ENCODE data around the gene NFYB.
A peak's percentile ranks its signal among the peaks of the same experiment; 100 is the strongest.

Gene NFYB

DNA sequence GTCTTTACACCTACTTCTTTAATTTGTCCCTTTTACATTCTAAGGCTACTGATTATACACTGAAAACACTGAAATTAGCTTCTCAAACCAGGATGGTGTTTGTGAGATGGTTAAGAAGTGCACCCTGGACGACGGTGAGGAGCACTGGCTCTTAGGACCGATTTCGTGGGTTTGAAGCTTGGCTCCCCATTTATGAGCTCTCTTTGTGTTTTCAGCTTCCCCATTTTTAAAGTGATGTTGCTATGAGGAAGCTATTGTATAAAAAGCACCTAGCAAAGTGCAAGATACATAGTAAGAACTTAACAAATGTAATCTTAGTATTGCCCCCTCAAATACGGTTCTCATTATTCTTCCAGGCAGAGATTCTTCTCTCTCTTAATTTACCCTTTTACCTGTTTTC, 4.7 kb downstream of the NFYB start:
- peaks cover 21% of the 10 kb centered on the region for H3K4me1 Mint-ChIP-seq
- peaks cover 30% of the 10 kb centered on the region for H3K36me3 Mint-ChIP-seq (ENCODE audit: low read depth)
- TF ChIP-seq CTCF (IDR thresholded peaks at IDR 0.05), result no peak
- H3K27me3 Mint-ChIP-seq (ENCODE audit: low read depth, poor library complexity), result no peaks in the 10 kb centered on the region
- no peaks in the 10 kb centered on the region for H3K9me3 Mint-ChIP-seq
- H3K4me3 Mint-ChIP-seq, result no peak overlapping the region
- no peak for DNase-seq
- no peak overlapping the region for H3K27ac Mint-ChIP-seq

DNA sequence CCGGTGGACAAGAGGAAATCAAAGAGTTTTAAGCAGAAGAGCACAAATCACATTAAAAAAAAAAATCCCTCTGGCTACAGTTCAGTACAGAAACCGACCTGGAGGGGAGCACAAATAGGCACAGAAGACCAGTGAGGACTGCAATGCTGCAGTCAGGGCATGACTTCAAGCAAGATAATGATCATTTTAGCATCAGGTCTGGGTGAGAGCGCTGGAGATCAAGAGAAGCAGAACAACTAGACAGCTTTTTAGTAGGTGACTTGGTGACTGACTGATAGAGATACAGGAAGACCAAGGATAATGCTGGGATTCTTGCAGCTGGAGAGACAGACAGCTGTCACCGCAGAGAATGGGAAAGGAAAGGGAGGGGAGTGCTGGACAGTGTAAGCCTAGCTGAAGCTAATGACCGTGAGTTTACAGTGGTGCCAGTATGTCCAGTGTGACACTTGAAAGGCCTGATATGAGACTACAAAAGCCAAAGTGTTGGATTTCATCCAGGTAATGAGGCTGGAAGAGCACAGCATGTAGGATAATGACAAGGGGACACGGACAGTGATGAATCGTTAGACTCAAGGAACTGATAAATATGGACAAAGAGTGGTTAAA, 5.6 kb downstream of the NFYB start:
- H3K36me3 Mint-ChIP-seq (ENCODE audit: low read depth), result peaks cover 38% of the 10 kb centered on the region
- H3K9me3 Mint-ChIP-seq, result no peaks in the 10 kb centered on the region
- H3K4me3 Mint-ChIP-seq, result no peak overlapping the region

GRCh38 chr12:104131609-104132008, 6.4 kb downstream of the NFYB start:
- no peak overlapping the region for H3K27ac Mint-ChIP-seq
- no peaks in the 10 kb centered on the region for H3K27me3 Mint-ChIP-seq (ENCODE audit: low read depth, poor library complexity)
- H3K4me3 Mint-ChIP-seq, result no peak overlapping the region
- TF ChIP-seq CTCF (IDR thresholded peaks at IDR 0.05), result no peak
- H3K4me1 Mint-ChIP-seq, result peaks cover 21% of the 10 kb centered on the region
- H3K9me3 Mint-ChIP-seq, result no peaks in the 10 kb centered on the region
- H3K36me3 Mint-ChIP-seq (ENCODE audit: low read depth), result peaks cover 44% of the 10 kb centered on the region
- DNase-seq, result no peak

More for the DNA sequence above, 5.6 kb downstream of the NFYB start:
- H3K27ac Mint-ChIP-seq, result peak overlapping the region; percentile 4
- H3K27me3 Mint-ChIP-seq (ENCODE audit: low read depth, poor library complexity), result no peaks in the 10 kb centered on the region
- no peak for DNase-seq
- no peak for TF ChIP-seq CTCF (IDR thresholded peaks at IDR 0.05)
- H3K4me1 Mint-ChIP-seq, result peaks cover 21% of the 10 kb centered on the region

DNA sequence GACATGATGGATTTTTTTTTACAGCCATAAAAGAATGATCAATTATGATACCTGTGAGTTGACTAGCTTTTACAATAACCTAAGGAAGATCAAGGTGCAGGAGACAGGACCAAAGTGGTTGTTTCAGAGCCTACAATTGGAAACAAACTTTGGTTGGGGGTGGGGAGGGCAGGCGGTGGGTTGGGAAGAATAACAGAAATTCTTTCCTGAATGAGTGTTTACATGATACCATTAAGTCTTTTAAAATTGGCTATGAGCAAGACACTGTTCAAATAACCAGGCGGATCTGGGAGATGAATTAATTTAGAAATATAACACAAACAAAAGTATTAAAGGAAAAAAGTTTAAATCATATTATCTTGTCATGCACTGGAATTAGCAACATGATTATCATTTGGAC, 7.2 kb downstream of the NFYB start:
- peaks cover 52% of the 10 kb centered on the region for H3K36me3 Mint-ChIP-seq (ENCODE audit: low read depth)
- H3K4me1 Mint-ChIP-seq, result peaks cover 21% of the 10 kb centered on the region
- no peak for TF ChIP-seq CTCF (IDR thresholded peaks at IDR 0.05)
- H3K27me3 Mint-ChIP-seq (ENCODE audit: low read depth, poor library complexity), result no peaks in the 10 kb centered on the region
- no peak overlapping the region for H3K27ac Mint-ChIP-seq
- no peaks in the 10 kb centered on the region for H3K9me3 Mint-ChIP-seq
- DNase-seq, result no peak
- H3K4me3 Mint-ChIP-seq, result no peak overlapping the region

DNA sequence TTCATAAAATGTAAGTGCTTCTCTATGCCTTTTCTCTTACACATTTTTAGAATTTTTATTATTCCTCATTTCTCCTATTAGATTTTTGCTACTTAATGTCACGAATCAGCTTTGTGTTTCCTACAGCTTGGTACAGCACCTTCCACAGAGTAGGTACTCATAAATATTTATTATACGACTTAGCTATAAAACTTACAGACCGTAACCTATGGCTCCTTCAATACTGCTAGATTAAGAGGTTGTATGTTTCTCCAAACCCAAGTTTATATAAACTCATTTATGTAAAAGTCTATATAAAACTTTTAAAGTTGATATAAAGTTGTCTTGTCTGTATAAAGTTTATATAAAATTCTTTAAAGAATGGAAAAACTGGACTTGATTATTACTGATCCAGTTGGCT, 11.5 kb downstream of the NFYB start:
- Mint-ChIP-seq H3K4me1 (peaks cover 11% of the 10 kb centered on the region), H3K9me3 (no peaks in the 10 kb centered on the region), H3K4me3 (no peak overlapping the region), H3K27me3 (ENCODE audit: low read depth, poor library complexity) (no peaks in the 10 kb centered on the region), H3K27ac (no peak overlapping the region), H3K36me3 (ENCODE audit: low read depth) (peaks cover 70% of the 10 kb centered on the region)
- no peak for DNase-seq
- TF ChIP-seq CTCF (IDR thresholded peaks at IDR 0.05), result no peak

GRCh38 chr12:104122298-104122697, 15.7 kb downstream of the NFYB start:
- H3K36me3 Mint-ChIP-seq (ENCODE audit: low read depth), result peaks cover 68% of the 10 kb centered on the region
- H3K4me3 Mint-ChIP-seq, result no peak overlapping the region
- no peaks in the 10 kb centered on the region for H3K9me3 Mint-ChIP-seq
- TF ChIP-seq CTCF (IDR thresholded peaks at IDR 0.05), result no peak
- no peak for DNase-seq
- H3K4me1 Mint-ChIP-seq, result no peaks in the 10 kb centered on the region
- no peak overlapping the region for H3K27ac Mint-ChIP-seq
- H3K27me3 Mint-ChIP-seq (ENCODE audit: low read depth, poor library complexity), result no peaks in the 10 kb centered on the region
